HepG2 (cell line): ENCODE measurements around the gene FGA. TPM values are rescaled to one million over a fixed set of nuclear protein-coding genes. Genes with fewer than 3 reads are reported as not detected.

Source experiments
- HNF1A ChIP-seq, 2 experiments: sonication (generic) in 1 of 2; formaldehyde crosslinking in 1 of 2; IDR thresholded peaks; 2 replicates each; pipeline versions ENCODE4 v1.4.0 to v1.6.1; 2016 to 2020; ENCODE audit warnings: borderline replicate concordance in 1 of 2, low read depth in 1 of 2, mild to moderate bottlenecking in 1 of 2, missing genetic modification reagents in 1 of 2
- POLR2A ChIP-seq, 2 experiments: IDR thresholded peaks; 2 replicates each; pipeline ENCODE4 v1.6.1; 2011; ENCODE audit warnings: low read depth in 2 of 2, low read length in 2 of 2, mild to moderate bottlenecking in 1 of 2, moderate library complexity in 1 of 2; ENCODE audit not compliant: insufficient read depth in 1 of 2
- THAP9 ChIP-seq: sonication (generic); formaldehyde crosslinking; IDR thresholded peaks from 2 replicates; pipeline ENCODE4; 2020; ENCODE audit warnings: missing genetic modification reagents, mild to moderate bottlenecking, borderline replicate concordance
- ZIK1 ChIP-seq: sonication (generic); formaldehyde crosslinking; IDR thresholded peaks from 2 replicates; pipeline ENCODE4 v1.5.0; 2020; ENCODE audit warnings: mild to moderate bottlenecking, low read depth, missing genetic modification reagents, borderline replicate concordance
- ZNF839 ChIP-seq: sonication (generic); formaldehyde crosslinking; IDR thresholded peaks from 2 replicates; pipeline ENCODE4 v1.4.0; 2020; ENCODE audit warnings: missing genetic modification reagents, mild to moderate bottlenecking, borderline replicate concordance
- polyA plus RNA-seq, 8 experiments: library from polyadenylated mRNA; depleted of rRNA in 3 of 8; stranded (reverse) in 7 of 8; unstranded in 1 of 8; fragments of >200 nt; fragmentation: Illumina TruSeq in 4 of 8; extraction: Trizol in 4 of 8; gene quantifications; 2 replicates each; pipeline versions ENCODE4 v1.2.1 to v1.2.3, GENCODE V29; 2011 to 2016; ENCODE audit warnings: low read depth in 4 of 8, missing spikeins in 1 of 8, mixed read lengths in 1 of 8; ENCODE audit not compliant: insufficient read depth in 1 of 8
- total RNA-seq, 5 experiments: library from RNA; depleted of rRNA; stranded (reverse); fragments of >200 nt; fragmentation: Illumina TruSeq; extraction: Trizol; gene quantifications; 2 replicates each; pipeline ENCODE4 v1.2.3, GENCODE V29; 2016; ENCODE audit warnings: low read depth in 1 of 5
- TF ChIP-seq, protein P1 (sequence below): sonication (generic); formaldehyde crosslinking; IDR thresholded peaks from 2 replicates; pipeline ENCODE4 v1.5.1; 2020; ENCODE audit warnings: missing genetic modification reagents, mild to moderate bottlenecking, borderline replicate concordance
- TF ChIP-seq, protein P2 (sequence below), 2 experiments: fragments of 450-650 bp in 1 of 2; sonication (generic) in 1 of 2; formaldehyde crosslinking; IDR thresholded peaks; 2 replicates each; pipeline versions ENCODE4 v1.5.0 to v1.8.0; 2020 to 2022; ENCODE audit warnings: mild to moderate bottlenecking in 1 of 2, missing genetic modification reagents in 1 of 2
- TF ChIP-seq, protein P3 (sequence below): sonication (generic); formaldehyde crosslinking; IDR thresholded peaks from 2 replicates; pipeline ENCODE4 v1.4.0; 2020; ENCODE audit warnings: mild to moderate bottlenecking, missing genetic modification reagents, borderline replicate concordance

FGA gene
- total and polyA plus RNA-seq, 2 of the 13 experiments (the other 11 are each of a cell fraction or from before 2014, with no cell fraction given) = 640 to 1,523 TPM

DNA sequence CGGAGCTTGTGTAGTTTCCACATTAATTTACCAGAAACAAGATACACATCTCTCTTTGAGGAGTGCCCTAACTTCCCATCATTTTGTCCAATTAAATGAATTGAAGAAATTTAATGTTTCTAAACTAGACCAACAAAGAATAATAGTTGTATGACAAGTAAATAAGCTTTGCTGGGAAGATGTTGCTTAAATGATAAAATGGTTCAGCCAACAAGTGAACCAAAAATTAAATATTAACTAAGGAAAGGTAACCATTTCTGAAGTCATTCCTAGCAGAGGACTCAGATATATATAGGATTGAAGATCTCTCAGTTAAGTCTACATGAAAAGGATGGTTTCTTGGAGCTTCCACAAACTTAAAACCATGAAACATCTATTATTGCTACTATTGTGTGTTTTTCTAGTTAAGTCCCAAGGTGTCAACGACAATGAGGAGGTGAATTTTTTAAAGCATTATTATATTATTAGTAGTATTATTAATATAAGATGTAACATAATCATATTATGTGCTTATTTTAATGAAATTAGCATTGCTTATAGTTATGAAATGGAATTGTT lies 27.8 kb downstream of the FGA start, which contains the start of gene FGB (continued):
- no peak for TF ChIP-seq THAP9 (CRISPR knock-in tag)
- TF ChIP-seq HNF1A (IDR thresholded peaks at IDR 0.05; ENCODE audit: low read depth) = peak; percentile 61
- TF ChIP-seq HNF1A (CRISPR knock-in tag; IDR thresholded peaks at IDR 0.05; ENCODE audit: borderline replicate concordance) = peak; percentile 48; the same call in 1 of the 2 replicates
- no peak for TF ChIP-seq ZNF839 (CRISPR knock-in tag)
- TF ChIP-seq, protein P1, sequence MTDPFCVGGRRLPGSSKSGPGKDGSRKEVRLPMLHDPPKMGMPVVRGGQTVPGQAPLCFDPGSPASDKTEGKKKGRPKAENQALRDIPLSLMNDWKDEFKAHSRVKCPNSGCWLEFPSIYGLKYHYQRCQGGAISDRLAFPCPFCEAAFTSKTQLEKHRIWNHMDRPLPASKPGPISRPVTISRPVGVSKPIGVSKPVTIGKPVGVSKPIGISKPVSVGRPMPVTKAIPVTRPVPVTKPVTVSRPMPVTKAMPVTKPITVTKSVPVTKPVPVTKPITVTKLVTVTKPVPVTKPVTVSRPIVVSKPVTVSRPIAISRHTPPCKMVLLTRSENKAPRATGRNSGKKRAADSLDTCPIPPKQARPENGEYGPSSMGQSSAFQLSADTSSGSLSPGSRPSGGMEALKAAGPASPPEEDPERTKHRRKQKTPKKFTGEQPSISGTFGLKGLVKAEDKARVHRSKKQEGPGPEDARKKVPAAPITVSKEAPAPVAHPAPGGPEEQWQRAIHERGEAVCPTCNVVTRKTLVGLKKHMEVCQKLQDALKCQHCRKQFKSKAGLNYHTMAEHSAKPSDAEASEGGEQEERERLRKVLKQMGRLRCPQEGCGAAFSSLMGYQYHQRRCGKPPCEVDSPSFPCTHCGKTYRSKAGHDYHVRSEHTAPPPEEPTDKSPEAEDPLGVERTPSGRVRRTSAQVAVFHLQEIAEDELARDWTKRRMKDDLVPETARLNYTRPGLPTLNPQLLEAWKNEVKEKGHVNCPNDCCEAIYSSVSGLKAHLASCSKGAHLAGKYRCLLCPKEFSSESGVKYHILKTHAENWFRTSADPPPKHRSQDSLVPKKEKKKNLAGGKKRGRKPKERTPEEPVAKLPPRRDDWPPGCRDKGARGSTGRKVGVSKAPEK = no peak
- TF ChIP-seq, protein P2, sequence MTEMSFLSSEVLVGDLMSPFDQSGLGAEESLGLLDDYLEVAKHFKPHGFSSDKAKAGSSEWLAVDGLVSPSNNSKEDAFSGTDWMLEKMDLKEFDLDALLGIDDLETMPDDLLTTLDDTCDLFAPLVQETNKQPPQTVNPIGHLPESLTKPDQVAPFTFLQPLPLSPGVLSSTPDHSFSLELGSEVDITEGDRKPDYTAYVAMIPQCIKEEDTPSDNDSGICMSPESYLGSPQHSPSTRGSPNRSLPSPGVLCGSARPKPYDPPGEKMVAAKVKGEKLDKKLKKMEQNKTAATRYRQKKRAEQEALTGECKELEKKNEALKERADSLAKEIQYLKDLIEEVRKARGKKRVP (CRISPR knock-in tag; IDR thresholded peaks at IDR 0.05) = 0 out of 4 replicates have a peak, but pooled peaks of 1 of the 2 experiments have one; percentile 12
- TF ChIP-seq ZIK1 (CRISPR knock-in tag) = no peak
- TF ChIP-seq POLR2A (IDR thresholded peaks at IDR 0.05; ENCODE audit: insufficient read depth in 1 of 2, low read depth in 2 of 2, low read length in 2 of 2) = peak; percentile 27 to 29; a peak in 1 of 4 replicates
- TF ChIP-seq, protein P3, sequence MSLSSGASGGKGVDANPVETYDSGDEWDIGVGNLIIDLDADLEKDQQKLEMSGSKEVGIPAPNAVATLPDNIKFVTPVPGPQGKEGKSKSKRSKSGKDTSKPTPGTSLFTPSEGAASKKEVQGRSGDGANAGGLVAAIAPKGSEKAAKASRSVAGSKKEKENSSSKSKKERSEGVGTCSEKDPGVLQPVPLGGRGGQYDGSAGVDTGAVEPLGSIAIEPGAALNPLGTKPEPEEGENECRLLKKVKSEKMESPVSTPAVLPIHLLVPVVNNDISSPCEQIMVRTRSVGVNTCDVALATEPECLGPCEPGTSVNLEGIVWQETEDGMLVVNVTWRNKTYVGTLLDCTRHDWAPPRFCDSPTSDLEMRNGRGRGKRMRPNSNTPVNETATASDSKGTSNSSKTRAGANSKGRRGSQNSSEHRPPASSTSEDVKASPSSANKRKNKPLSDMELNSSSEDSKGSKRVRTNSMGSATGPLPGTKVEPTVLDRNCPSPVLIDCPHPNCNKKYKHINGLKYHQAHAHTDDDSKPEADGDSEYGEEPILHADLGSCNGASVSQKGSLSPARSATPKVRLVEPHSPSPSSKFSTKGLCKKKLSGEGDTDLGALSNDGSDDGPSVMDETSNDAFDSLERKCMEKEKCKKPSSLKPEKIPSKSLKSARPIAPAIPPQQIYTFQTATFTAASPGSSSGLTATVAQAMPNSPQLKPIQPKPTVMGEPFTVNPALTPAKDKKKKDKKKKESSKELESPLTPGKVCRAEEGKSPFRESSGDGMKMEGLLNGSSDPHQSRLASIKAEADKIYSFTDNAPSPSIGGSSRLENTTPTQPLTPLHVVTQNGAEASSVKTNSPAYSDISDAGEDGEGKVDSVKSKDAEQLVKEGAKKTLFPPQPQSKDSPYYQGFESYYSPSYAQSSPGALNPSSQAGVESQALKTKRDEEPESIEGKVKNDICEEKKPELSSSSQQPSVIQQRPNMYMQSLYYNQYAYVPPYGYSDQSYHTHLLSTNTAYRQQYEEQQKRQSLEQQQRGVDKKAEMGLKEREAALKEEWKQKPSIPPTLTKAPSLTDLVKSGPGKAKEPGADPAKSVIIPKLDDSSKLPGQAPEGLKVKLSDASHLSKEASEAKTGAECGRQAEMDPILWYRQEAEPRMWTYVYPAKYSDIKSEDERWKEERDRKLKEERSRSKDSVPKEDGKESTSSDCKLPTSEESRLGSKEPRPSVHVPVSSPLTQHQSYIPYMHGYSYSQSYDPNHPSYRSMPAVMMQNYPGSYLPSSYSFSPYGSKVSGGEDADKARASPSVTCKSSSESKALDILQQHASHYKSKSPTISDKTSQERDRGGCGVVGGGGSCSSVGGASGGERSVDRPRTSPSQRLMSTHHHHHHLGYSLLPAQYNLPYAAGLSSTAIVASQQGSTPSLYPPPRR (CRISPR knock-in tag) = no peak
